SU-DHL-6 (cell line): ENCODE measurements around the gene EVL.

Source experiments
- EZH2phosphoT487 ChIP-seq: fragments of 200-600 bp; sonication (generic), shearing (Covaris generic); conservative IDR thresholded peaks from 2 replicates; pipeline ENCODE4 v1.6.1; 2018; ENCODE audit warnings: mild to moderate bottlenecking, antibody characterized with exemption, low read length, moderate library complexity, mixed read lengths
- TF ChIP-seq, protein P1 (sequence below): fragments of 200-600 bp; sonication (generic); IDR thresholded peaks from one replicate; pipeline ENCODE4 v1.5.1; 2017; ENCODE audit warnings: antibody characterized with exemption, mild to moderate bottlenecking, low read length, moderate library complexity; ENCODE audit not compliant: insufficient read depth, poor library complexity, severe bottlenecking

DNA sequence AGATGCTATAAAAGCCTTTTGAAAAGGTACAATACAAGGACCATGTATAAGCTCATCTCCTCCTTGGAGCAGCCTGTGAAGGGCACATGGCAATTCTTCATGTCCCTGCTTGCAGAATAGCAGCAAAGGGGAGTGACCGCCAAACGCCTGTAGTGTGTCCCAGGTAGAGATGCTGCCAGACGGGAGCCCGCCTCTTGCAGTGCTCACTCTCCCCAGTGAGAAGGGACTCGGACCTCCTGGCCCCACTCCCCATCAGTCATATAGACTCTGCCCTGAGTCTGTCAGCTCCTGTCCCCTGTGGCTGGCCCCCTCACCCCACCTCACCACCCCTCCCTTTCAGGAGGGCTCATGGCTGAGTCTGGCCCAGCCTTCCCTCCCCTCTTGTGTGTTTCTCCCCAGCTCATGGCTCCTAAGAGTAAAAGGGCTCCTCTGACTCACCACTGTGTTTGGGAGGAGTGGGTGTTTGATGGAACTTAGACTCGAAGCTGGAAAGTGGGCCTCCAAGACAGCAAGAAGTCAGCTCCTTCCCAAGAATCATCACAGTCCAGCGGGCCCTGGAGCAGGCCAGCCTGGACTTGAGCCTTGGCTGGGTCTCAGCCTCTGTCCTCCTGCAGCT is 53.3 kb downstream of the EVL start:
- TF ChIP-seq, protein P1, sequence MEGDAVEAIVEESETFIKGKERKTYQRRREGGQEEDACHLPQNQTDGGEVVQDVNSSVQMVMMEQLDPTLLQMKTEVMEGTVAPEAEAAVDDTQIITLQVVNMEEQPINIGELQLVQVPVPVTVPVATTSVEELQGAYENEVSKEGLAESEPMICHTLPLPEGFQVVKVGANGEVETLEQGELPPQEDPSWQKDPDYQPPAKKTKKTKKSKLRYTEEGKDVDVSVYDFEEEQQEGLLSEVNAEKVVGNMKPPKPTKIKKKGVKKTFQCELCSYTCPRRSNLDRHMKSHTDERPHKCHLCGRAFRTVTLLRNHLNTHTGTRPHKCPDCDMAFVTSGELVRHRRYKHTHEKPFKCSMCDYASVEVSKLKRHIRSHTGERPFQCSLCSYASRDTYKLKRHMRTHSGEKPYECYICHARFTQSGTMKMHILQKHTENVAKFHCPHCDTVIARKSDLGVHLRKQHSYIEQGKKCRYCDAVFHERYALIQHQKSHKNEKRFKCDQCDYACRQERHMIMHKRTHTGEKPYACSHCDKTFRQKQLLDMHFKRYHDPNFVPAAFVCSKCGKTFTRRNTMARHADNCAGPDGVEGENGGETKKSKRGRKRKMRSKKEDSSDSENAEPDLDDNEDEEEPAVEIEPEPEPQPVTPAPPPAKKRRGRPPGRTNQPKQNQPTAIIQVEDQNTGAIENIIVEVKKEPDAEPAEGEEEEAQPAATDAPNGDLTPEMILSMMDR, result no peak
- no peak for TF ChIP-seq EZH2phosphoT487
